ENCODE results near the gene BTAF1.
A peak's percentile ranks its signal among the peaks of the same experiment; 100 is the strongest.
"Not testable (repeated sequence)": the region's sequence is repeated elsewhere in the genome, so short reads cannot be mapped to it uniquely, and the experiment has no call there.

Gene BTAF1

GRCh38 chr10:91980319-91980718 is 56.7 kb downstream of the BTAF1 start:
- no peak for DNase-seq

- DNase-seq = no peak
Measured at GRCh38 chr10:91983416-91983815, 59.8 kb downstream of the BTAF1 start.

GRCh38 chr10:91987397-91988037 is 63.9 kb downstream of the BTAF1 start:
- peak; percentile 27 for DNase-seq

GRCh38 chr10:91992031-91992430 is 68.5 kb downstream of the BTAF1 start:
- DNase-seq = no peak

GRCh38 chr10:91996266-91996665 is 72.7 kb downstream of the BTAF1 start:
- DNase-seq = no peak

- no peak for DNase-seq
Measured at GRCh38 chr10:92001581-92001980, 78.0 kb downstream of the BTAF1 start.

- DNase-seq = no peak
Measured at GRCh38 chr10:92001995-92002394, 78.4 kb downstream of the BTAF1 start.

- no peak for DNase-seq
Measured at GRCh38 chr10:92003258-92003657, 79.7 kb downstream of the BTAF1 start.

GRCh38 chr10:92005978-92006377 is 82.4 kb downstream of the BTAF1 start:
- DNase-seq = no peak

- DNase-seq = no peak
Measured at GRCh38 chr10:92009445-92009844, 85.9 kb downstream of the BTAF1 start.

GRCh38 chr10:92010047-92010735 is 86.6 kb downstream of the BTAF1 start:
- no peak for DNase-seq

- no peak for DNase-seq
Measured at GRCh38 chr10:92011560-92012214, 88.1 kb downstream of the BTAF1 start.

- DNase-seq = no peak
Measured at GRCh38 chr10:92014620-92015019, 91.0 kb downstream of the BTAF1 start.

GRCh38 chr10:92024700-92025099 is 101.1 kb downstream of the BTAF1 start:
- no peak for DNase-seq

- not testable (repeated sequence) for DNase-seq
Measured at GRCh38 chr10:92025340-92025739, 101.8 kb downstream of the BTAF1 start.

GRCh38 chr10:92027141-92027540 is 103.6 kb downstream of the BTAF1 start:
- DNase-seq = no peak

- no peak for DNase-seq
Measured at GRCh38 chr10:92031580-92031979, 108.0 kb downstream of the BTAF1 start.

GRCh38 chr10:92033070-92033469 is 109.5 kb downstream of the BTAF1 start:
- DNase-seq = not testable (repeated sequence)

GRCh38 chr10:92038949-92039348 is 115.4 kb downstream of the BTAF1 start:
- no peak for DNase-seq

- no peak for DNase-seq
Measured at GRCh38 chr10:92042541-92042940, 119.0 kb downstream of the BTAF1 start.

- DNase-seq = no peak
Measured at GRCh38 chr10:92045641-92046106, 122.1 kb downstream of the BTAF1 start.

- DNase-seq = no peak
Measured at GRCh38 chr10:92047215-92047614, 123.6 kb downstream of the BTAF1 start.

GRCh38 chr10:92052088-92052487 is 128.5 kb downstream of the BTAF1 start:
- DNase-seq = no peak

- no peak for DNase-seq
Measured at GRCh38 chr10:92052741-92053140, 129.2 kb downstream of the BTAF1 start.

All from suppressor macrophage treated with lipopolysaccharide for 4 hours (primary cell).